Stimulated activated CD8-positive, alpha-beta memory T cell treated with anti-CD3 and anti-CD28 coated beads, Interleukin-15, amount 100 ng/mL, for 48 hours (primary cell): ENCODE data around the gene ACOT7.
A peak's percentile ranks its signal among the peaks of the same experiment; 100 is the strongest.

Source experiments
- DNase-seq, 2 donors: peaks; one replicate each; pipeline ENCODE4 v3.0.0-alpha.2; 2020; ENCODE audit warnings: low read depth in 2 of 2

ACOT7 gene

DNA sequence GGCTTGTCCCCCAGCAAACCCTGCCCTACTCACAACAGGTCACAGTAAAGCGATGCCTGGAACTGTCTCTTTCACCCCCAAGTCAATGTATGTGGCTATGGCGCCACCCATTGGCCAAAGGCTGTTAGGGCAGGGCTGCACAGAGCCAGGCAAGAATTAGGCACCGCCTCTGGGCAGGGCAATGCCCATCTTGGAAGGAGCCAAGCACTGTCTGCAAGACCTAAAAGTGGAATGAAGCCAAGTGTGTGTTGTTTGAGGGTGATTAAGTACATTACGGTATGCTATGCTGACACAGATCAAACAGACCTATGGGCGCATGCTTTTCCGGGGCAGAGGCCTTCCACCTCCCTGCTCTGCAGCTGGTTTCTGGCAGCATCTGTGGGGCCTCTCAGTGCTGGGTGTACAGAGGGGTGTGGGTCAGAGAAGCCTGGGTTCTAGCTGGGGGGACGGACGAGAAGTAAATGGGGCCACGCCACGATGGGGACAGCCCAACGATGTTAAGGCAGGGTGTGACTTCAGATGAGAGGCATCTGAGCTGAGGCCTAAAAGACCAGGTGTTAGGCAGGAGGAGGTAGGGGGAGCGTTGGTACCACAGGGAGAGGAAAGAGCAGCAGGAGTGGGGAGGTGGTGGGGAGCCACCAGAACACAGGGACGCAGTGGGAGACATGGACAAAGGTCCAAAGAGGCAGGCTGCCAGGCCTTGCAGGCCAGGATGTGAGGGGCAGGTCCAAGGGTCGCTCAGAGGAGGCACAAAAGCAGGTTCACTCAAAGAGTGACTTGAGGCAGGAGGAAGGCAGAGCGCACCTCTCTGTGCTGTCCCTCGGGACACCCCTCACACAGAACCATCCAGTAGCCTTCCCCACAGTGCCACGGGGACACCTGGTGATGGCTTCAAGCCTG, 49.8 kb downstream of the ACOT7 start:
- DNase-seq, result peak in 1 of 2 donors; percentile 47

DNA sequence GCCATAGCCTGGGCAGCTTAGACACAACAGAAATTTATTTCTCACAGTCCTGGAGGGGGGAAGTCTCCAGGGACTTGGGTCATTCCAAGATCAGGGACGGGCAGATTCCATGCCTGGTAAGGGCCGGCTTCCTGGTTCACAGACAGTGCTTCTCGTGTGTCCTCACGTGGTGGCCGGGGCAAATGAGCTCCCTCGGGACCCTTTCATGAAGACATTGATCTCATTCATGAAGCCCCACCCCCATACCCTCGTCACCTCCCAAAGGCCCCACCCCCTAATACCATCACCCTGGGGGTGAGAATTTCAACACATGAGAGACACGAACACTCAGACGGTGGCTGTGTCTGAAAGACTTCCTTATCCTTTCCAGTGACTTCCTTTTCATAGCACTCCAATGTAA, 51.5 kb downstream of the ACOT7 start:
- DNase-seq, result no peak

DNA sequence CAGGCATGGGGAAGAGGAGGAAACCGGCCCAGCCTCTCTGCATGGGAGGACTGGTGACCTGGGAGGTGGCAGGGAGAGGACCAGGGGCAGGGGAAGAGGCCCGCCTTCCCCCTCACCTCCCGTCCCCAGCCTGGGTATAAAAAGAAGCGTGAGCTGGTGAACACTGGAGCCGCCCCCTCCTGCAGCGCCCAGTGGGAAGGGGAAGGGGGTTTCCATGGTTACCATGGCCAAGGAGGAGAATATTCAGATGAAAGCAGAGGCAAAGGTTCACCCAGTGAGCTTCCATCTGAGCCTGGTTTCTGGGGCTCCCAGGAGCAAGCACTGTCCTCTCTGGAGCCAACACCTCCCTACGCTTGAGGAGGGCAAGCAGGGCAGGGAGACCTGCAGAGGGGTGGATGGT, 54.9 kb downstream of the ACOT7 start:
- DNase-seq, result no peak

DNA sequence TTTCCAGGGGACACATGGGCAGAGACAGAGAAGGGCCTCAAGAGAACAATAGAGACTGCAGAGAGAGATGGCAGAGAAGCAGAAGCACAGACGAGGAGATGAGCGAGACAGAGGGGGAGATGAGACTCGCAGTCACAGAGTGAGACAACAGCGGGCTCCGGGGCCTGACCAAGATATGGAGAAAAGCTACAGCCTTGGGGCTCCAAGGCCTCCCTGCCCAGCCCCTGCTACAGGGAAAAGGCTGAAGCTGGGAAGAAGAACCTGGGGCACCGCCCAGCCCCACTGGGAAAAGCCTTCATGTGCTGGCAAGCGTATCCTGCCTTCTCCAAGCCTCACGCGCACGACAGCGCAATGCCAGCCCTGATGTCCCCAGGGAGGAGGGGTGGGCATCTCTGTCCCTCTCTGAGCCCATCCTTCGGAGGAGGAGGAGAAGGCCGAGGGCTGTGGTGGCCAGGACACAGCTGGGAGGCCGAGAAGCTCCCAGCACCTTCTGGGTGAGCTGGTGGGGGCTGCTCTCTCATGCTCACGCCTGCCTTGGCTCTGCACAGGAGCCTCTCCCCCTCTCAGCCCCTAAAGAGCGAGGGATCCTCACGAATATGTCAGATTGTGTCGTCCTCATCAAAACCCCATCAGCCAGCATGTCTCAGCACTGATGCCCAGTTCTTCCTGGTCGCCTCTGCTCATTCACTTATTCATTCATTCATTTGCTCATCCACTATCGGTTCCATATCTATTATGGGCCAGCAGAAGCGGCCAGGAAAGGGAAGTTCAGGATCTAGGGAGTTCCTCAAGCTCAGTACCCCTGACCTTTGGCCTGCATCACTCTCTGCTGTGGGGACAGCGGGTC, 56.6 kb downstream of the ACOT7 start:
- no peak for DNase-seq

DNA sequence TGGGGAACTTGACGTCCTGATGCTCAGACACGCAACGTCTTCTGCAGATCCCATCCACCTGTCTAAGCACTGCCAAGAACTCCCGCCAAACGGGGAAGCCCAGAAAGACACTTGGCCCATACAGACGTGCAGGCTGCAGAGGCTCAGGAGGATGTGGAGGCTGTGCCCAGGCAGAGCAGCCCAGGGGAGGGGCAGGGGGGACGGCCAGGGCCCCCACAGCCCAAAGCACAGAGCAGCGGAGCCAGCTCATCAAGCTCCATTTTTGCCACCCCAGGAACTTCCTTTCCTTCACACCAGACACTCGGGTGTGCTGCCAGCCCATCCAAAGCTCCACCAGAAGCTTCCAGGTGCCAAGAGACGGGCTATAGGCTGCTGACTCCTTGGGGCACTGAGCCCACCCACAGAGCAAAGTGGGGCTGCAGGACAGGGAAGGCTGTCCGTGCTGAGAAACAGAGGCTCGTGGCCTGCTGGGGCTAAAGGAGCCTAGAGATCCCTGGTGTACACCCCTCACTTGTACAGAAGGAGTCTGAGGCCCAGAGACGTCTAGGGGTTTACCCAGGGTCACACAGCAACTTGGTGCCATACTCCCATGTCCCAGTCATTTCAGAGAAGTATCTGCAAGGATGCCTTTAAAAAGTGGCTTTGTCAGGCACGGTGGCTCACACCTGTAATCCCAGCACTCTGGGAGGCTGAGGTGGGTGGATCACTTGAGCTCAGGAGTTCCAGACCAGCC, 59.1 kb downstream of the ACOT7 start:
- DNase-seq, result no peak

DNA sequence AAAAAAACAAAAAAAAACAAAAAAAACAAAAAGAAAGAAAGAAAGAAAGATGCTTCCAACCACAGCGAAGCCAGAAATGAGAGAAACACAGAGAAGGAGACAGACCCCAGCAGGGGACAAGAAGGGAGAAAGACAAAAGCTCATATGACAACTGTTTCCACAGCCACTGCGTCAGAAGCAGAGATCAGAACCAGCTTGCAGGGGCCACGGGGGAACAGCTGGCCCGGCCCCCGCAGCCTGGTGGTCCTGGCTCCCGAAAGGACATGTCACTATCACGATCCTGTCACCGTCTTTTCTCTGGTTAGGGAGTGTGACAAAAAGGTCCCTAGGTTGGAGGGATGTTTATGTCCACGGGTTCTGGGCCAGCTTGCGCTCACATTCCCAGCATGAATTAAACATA, 60.7 kb downstream of the ACOT7 start:
- DNase-seq, result no peak

DNA sequence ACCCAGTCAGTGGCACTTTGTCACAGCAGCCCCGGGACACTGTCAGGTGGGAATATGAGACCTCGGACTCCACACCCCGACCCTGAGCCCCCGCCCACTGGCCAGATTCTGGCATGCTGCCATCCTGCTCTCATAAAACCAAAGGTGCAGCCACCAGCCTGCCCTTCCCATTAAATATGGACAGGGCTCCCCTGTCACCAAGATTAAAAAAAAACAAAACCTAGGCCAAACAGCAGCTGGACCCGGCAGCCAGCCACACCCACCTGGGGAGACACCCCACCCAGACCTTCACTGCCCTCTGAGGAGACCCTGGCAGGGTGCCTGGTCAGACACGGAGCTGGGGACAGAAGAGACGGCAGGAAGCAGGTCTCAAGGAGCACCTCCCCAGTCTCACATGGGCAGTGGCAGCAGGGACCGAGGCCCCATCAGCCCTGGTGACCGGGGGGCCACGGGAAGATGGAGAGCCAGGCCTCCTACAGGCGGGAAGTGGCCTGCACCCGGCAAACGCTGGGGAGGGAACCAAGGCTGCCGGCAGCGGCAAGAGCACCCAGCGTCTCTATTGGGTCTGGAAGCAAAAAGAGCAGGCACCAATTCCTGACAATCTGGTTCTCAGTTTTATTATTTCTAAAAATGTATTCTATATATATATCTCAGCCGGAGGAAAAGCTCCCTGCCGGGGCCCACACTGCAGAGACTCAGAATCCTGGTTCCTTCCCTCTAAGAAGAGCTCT, 61.9 kb downstream of the ACOT7 start:
- no peak for DNase-seq

DNA sequence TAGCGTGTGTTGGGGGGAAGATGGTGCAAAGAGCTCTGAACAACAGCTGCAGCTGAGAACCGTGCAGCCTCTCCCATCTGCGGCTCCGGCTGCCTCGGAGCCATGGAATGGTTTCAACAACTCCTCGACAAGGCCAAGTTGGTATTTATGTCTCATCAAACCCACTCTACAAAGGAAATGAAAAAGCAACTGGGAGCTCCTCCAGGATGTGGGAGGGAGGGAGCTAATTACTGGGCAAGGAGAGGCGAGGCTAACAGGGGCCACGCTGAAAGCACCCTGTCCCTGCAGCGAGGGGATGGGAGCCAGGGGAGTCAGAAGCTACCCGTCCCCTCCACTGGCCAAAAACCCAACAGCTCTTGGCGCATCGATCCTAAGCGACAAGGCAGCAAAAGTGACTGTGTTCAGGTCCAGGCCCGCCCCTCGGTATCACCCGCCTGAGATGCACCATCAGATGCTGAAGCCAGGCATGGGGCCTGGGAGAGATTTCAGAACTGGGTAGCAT, 63.1 kb downstream of the ACOT7 start:
- no peak for DNase-seq

DNA sequence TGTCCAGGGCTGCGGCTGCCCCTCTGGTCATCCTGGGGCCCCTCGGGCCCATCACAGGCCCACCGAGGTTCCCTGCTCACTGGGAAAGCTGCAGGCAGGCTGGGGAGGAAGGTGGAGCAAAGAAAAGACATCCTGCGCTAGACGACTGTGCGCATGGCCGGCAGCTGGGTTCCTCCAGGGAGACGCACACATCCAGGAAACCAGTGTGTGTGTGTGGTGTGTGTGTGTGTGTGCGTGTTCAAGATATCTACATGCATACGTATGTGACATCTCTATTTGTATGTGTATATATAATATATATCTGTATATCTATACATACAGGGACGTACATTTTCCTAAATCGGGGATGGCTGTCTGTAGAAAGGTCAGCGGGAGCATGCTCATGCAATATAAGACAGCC, 63.7 kb downstream of the ACOT7 start:
- DNase-seq, result no peak

DNA sequence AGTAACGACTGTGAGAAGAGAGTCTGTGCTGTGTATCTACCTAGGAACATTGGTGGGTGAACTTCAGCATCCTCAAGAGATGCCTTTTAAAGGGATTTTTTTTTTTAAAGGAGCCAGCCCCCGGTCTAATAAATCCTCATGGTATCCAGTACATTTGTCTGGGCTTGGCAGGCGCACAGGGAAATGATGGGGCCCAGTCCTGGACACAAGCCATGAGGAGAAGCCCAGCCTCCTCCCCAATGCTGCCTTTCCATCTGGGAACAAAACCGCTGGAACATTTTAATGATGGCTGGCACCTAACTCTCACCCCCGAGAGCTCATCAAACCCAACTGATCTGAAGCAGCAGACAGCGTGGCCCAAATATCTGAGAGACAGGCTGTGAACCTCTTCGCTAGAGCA, 64.2 kb downstream of the ACOT7 start:
- no peak for DNase-seq

DNA sequence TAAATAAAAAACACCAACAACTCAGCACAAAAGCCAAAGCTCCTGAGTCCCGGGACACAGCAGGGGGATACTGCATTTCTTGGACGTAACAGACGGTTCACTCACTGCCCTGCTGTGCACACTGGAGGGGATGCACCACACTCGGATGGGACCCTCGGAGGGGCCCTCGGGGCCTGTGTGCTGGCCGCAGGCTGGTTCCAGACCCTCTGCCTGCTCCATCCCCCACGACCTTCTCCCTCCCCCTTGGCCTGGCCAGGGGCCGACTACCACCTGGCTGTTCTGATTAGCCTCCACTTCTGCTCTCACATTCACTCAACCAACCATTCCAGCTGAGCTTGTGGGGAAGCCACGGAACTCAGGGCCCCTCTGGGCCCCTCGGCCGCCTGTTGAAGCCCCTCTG, 64.9 kb downstream of the ACOT7 start:
- DNase-seq, result no peak

DNA sequence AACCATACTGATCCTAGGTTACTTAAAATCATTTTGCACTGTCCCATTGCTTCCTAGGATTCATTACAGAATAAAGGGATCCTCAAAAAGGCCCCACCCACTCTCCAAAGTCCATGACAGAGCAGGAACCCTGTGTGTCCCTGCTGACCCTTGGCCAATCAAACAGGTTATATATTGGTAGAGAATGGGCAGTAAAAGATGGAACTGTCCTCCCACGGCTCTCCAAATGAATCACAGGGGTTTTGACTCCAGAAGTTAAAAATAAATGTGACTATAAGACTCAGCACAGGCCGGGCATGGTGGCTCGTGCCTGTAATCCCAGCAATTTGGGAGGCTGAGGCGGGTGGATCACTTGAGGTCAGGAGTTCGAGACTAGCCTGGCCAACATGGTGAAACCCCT, 65.5 kb downstream of the ACOT7 start:
- no peak for DNase-seq

DNA sequence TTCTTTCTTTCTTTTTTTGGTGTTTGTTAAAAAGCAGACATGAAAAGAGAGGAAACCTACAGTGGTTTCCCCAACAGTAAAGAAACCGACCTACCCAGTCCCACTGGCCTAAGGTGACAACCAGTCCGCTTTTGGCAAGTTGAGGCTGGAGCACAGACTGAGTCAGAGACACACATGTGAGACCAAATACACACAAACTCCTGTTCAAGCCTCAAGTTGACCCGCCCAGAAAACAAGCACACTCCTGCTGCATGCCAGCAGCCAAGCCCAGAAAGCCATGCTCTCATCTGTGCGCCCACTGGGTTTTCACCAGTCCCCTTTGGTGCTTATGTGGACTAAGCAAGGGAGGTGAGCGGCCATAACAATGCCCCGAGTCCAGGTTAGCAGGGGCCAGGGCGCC, 68.1 kb downstream of the ACOT7 start:
- DNase-seq, result no peak

DNA sequence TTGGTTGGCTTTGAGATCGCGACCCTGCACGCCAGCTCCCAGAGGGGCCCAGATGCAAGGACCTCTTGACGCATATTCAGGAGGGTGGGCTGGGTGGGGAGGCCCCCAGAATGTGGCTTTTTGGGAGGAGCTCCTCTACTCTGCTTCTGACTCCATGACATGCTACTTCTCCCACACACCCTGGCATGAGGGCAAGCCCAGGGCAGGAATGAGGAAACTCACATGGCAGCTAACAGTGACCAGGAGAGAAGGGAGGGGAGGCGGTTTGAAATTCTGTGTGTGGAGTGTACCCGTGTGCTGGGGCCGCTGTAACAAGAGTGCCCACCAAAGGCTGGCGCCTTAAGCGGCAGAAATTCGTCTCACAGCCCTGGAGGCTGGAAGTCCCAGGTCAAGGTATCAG, 71.4 kb downstream of the ACOT7 start:
- no peak for DNase-seq

DNA sequence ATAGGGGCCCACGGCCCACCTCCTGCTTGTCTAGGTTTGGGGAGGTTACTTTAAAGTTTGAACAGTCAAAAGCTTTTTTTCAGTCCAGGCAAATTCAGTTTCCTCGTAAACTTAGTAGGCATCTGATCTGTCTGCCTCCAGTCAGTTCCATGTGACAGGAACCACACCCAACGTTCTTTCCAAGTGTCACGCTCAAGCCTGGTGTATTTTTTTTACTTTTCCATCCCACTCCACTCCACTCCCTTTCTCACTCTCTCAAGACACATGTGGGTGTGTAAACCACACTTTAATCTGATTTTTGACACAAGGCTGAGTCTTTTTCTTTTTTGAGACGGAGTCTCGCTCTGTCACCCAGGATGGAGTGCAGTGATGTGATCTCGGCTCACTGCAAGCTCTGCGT, 72.4 kb downstream of the ACOT7 start:
- no peak for DNase-seq

DNA sequence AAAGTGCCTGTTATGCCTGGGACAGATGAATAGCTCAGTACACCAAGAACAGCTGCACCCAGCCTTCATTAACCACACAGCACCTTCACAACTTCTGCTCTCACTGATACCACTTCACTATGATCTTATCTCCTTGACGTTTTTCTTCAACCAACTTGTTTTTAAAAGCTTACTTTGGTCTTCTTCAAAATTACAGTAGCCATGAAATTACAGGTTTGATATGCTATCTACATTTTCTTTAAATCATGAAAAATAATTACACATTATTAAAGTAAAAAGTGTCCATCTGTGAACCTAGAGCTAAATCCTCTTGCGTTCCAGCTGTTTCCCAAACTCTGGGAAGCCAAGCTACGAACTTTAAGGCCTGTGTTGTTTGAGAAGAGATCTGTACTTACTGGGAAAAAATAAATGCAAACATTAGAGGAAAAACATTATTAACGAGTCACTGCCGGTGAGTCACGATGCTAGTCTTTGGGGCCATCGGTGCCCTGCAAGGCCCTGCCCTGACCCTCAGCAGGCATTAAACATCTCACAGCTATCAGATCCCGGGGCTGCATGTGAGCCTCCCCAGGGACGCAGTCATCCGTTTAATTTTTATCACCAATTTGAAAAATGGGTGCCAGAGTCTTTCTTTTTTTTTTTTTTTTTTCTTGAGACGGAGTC, 76.3 kb downstream of the ACOT7 start:
- DNase-seq, result no peak

DNA sequence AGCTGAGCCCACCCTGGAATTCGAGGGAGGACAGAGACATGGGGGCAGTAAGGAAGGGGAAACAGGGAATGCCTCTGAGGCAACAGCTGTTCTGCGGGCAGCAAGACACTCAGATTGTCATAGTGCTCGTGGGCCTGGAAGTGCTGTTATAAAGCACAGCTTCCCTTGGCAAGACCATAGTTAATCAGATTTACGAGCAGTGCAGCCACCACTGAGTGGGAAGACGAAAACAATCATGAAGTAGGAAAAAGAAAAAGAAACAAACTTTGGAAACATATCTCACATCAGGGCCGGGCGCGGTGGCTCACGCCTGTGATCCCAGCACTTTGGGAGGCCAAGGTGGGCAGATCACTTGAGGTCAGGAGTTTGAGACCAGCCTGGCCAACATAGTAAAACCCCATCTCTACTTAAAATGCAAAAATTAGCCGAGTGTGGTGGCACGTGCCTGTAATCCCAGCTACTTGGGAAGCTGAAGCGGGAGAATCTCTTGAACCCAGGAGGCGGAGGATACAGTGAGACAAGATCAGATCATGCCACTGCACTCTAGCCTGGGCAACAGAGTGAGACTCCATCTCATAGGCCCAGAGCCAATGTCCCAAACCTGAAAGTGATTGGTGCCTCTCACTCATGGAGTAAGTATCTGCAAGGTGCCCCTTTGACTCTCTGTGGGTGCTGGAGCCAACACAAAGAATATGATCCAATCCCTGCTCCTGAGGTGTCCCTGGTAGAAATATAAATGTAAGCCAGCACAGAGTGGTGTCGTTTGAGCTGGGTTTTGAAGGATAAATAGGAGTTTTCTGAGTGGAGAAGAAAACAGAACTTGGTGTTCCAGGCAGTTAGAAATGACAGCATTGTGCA, 77.1 kb downstream of the ACOT7 start:
- no peak for DNase-seq

DNA sequence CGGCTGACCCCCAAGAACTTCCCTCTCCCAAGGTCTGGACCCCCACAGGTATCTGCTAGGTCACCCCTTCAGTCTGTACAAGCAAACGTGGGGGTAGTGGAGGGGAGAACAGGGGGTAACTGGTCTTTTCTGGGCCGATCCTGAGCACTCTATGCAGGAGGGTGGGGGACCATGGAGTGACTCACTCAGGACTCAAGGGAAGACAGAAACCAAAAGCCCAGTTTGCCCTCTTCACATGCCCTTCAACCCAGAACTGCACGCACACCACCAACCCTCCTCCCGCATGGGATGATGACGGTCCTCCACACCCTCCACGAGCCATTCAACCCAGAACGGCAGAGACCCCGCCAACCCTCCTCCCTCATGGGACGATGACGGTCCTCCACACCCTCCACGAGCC, 79.1 kb downstream of the ACOT7 start:
- no peak for DNase-seq

DNA sequence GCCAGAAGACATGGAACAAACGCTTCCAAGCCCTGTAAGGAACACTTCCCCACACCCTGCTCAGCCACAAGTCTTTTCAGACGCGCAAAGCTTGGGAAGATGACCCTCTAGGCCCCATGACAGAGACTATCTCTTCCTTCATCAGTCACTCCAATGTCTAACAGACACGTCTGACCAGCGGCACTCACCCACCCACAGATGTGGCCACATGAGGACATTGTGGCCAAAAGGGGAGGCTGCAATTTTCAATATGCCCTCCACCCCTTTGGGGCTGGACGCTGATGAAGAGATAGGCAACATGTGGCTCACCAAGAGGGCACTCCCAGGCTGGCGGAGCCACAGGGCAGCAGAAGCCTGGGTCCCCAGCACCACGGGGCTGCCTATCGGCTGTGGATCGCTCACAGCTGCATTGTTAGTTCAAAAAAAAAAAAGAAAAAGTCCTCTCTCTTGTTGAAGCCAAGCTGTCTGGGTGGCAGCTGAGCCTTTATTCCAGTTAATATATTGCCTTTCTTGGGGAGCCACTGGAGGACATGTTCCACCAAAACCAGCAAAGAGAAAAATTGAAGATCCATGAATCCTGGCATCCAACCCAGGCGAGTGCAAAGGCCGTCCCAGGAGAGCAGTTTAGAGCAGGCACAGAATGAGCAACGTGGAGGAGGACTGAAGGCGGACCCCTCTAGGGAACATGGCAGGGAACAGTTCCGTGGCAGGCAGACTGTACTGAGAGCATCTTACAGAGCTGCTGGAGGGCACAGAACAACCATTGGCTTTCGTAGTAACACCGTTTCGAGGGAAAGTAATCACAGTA, 80.0 kb downstream of the ACOT7 start:
- DNase-seq, result no peak
